Osteoblast (primary cell): ENCODE measurements around the gene TEX2. TPM values are rescaled to one million over a fixed set of nuclear protein-coding genes. Genes with fewer than 3 reads are reported as not detected.

Experiments
- DNase-seq: peaks from one replicate; pipeline ENCODE4 v3.0.0; 2011; ENCODE audit warnings: low spot score, mixed read lengths; ENCODE audit not compliant: insufficient read length; ENCODE audit errors: missing footprints
- H2AFZ ChIP-seq: 2 replicates; pipeline ENCODE4 v1.6.0; 2011; ENCODE audit warnings: mild to moderate bottlenecking, low read length
- H3K27ac ChIP-seq: 2 replicates; pipeline ENCODE4 v1.5.1; 2011; ENCODE audit warnings: mild to moderate bottlenecking, low read depth, low read length, moderate library complexity
- H3K27me3 ChIP-seq: 2 replicates; pipeline ENCODE4 v1.6.0; 2012; ENCODE audit warnings: mild to moderate bottlenecking, control low read depth, inconsistent platforms, low read length, moderate library complexity; ENCODE audit not compliant: insufficient read depth
- H3K36me3 ChIP-seq: 2 replicates; pipeline ENCODE4 v1.5.1; 2011; ENCODE audit warnings: mild to moderate bottlenecking, low read length, control low read depth, moderate library complexity; ENCODE audit not compliant: insufficient read depth
- H3K4me1 ChIP-seq: 2 replicates; pipeline ENCODE4 v1.5.1; 2011; ENCODE audit warnings: mild to moderate bottlenecking, low read length, control low read depth, moderate library complexity; ENCODE audit not compliant: insufficient read depth
- H3K4me2 ChIP-seq: 2 replicates; pipeline ENCODE4 v1.6.0; 2011; ENCODE audit warnings: mild to moderate bottlenecking, low read length; ENCODE audit not compliant: insufficient read depth
- H3K4me3 ChIP-seq: fragments of 200-600 bp; sonication (generic); 3 replicates; pipeline ENCODE4 v1.5.1; 2012; ENCODE audit warnings: mild to moderate bottlenecking, low read length, inconsistent platforms; ENCODE audit not compliant: insufficient read depth
- H3K79me2 ChIP-seq: 2 replicates; pipeline ENCODE4 v1.6.0; 2012; ENCODE audit warnings: mild to moderate bottlenecking, low read length, control low read depth, inconsistent platforms; ENCODE audit not compliant: insufficient read depth
- H3K9me3 ChIP-seq: 2 replicates; pipeline ENCODE4 v1.5.1; 2011; ENCODE audit warnings: low read depth, low read length, control low read depth
- H4K20me1 ChIP-seq: 2 replicates; pipeline ENCODE4 v1.6.0; 2012; ENCODE audit warnings: mild to moderate bottlenecking, low read length, control low read depth; ENCODE audit not compliant: insufficient read depth
- total RNA-seq: library from RNA; depleted of rRNA; stranded (reverse); fragments of >200 nt; gene quantifications from 2 replicates; pipeline ENCODE4 v1.2.3, GENCODE V29; 2012
- TF ChIP-seq, protein P1 (sequence below): IDR thresholded peaks from 2 replicates; pipeline ENCODE4 v1.5.1; 2011; ENCODE audit warnings: mild to moderate bottlenecking, low read depth, low read length, moderate library complexity; ENCODE audit errors: extremely low read depth

The TEX2 gene
- total RNA-seq, 1 donor, result 17.7 TPM

DNA sequence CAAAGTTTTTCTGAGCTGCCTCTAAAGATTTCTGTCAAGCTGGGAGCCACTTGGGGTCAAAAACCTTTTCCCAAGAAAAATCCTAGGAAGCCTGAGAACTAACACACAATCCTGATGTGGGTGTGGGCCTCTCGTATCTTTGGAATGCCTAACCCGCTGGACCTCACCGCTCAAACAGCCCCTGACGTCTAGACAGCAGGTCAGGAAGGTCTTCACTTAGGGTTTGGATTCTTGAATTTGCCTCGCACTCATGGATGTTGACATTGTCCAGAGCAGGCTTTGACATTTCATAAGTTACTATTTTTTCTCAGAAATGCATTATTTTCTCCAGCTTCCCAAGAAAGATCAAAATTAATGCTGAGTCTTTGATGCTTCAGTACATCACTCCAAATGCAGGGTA, 18.9 kb downstream of the TEX2 start:
- DNase-seq, result no peak
- Histone ChIP-seq H3K79me2 (peaks cover 44% of the 10 kb centered on the region), H3K9me3 (no peaks in the 10 kb centered on the region), H3K27ac (no peak overlapping the region), H3K4me1 (peaks cover 20% of the 10 kb centered on the region), H3K36me3 (no peaks in the 10 kb centered on the region), H2AFZ (no peak overlapping the region), H3K4me3 (no peak overlapping the region), H4K20me1 (peaks cover 15% of the 10 kb centered on the region), H3K4me2 (no peak overlapping the region), H3K27me3 (no peaks in the 10 kb centered on the region)
- TF ChIP-seq, protein P1, sequence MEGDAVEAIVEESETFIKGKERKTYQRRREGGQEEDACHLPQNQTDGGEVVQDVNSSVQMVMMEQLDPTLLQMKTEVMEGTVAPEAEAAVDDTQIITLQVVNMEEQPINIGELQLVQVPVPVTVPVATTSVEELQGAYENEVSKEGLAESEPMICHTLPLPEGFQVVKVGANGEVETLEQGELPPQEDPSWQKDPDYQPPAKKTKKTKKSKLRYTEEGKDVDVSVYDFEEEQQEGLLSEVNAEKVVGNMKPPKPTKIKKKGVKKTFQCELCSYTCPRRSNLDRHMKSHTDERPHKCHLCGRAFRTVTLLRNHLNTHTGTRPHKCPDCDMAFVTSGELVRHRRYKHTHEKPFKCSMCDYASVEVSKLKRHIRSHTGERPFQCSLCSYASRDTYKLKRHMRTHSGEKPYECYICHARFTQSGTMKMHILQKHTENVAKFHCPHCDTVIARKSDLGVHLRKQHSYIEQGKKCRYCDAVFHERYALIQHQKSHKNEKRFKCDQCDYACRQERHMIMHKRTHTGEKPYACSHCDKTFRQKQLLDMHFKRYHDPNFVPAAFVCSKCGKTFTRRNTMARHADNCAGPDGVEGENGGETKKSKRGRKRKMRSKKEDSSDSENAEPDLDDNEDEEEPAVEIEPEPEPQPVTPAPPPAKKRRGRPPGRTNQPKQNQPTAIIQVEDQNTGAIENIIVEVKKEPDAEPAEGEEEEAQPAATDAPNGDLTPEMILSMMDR, result no peak

DNA sequence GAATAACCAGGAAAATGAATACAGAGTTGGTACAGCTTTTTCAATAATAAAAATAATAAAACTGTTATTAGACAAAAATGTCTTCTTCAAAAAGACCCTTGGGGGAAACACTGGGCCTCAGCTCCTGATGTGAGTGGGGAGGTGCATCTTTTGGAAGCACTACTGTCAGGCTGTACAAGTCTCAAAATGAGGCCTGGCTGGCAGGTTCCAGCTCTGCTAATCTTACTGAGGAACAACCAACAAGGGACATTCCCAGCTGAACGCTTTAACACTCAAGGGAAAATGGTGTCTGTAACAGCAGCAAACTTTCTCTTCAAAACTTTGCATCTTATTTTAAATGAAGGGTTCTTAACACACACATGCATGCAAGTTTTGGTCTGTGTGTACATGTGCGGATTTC, 19.7 kb downstream of the TEX2 start:
- no peak overlapping the region for H3K27ac ChIP-seq
- DNase-seq, result no peak
- TF ChIP-seq, protein P1, result no peak
- no peaks in the 10 kb centered on the region for H3K27me3 ChIP-seq
- H3K36me3 ChIP-seq, result no peaks in the 10 kb centered on the region
- no peak overlapping the region for H3K4me2 ChIP-seq
- H2AFZ ChIP-seq, result no peak overlapping the region
- no peaks in the 10 kb centered on the region for H3K9me3 ChIP-seq
- peaks cover 15% of the 10 kb centered on the region for H4K20me1 ChIP-seq
- H3K79me2 ChIP-seq, result peaks cover 45% of the 10 kb centered on the region
- H3K4me1 ChIP-seq, result peaks cover 20% of the 10 kb centered on the region
- H3K4me3 ChIP-seq, result no peak overlapping the region

DNA sequence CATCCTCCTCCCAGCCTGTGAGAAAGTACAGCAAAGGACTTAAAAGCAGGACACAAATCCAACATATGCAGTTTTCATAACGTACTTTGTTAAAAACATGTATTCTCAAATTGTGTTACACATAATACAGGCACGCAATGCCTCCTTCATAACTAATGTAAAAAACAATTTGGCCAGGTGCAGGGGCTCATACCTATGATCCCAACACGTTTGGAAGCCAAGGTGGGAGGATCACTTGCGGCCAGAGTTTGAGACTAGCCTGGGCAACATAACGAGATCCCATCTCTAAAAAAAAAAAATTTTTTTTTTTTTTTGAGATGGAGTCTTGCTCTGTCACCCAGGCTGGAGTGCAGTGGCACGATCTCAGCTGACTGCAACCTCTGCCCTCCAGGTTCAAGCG, 20.4 kb downstream of the TEX2 start:
- Histone ChIP-seq H3K4me2 (no peak overlapping the region), H3K79me2 (peaks cover 44% of the 10 kb centered on the region), H3K9me3 (no peaks in the 10 kb centered on the region), H3K36me3 (no peaks in the 10 kb centered on the region), H2AFZ (no peak overlapping the region), H3K4me3 (no peak overlapping the region), H3K27ac (no peak overlapping the region), H3K4me1 (peaks cover 20% of the 10 kb centered on the region), H4K20me1 (peaks cover 15% of the 10 kb centered on the region), H3K27me3 (no peaks in the 10 kb centered on the region)
- TF ChIP-seq, protein P1, result no peak
- no peak for DNase-seq

DNA sequence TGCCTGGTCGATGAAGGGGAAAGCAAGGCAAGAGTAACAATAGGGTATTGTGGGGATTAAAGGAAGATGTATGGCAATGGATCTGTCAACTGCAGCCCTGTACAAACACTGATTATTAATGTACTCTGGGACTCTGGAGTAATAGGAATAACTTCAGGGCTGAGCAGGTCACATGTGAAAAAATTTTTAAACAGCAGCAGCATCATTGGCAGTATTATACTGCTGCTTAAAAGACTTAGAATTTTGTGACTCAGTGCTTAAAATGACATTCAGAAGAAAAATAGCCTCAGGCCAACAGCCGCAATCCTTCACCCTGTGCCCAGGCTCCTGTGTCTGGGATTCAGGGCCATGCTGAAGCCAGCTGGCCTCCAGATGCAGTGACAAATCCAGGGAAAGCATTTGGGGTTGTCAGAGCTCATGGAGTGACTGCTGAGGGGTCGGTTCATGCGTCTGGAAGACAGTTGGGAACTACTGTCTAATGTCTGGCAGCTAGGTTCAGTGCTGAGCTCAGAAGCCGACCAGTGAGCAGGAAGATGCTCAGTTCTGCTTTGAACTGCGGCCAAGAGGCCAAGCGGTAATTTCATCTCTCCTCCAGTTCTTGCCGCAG, 22.2 kb downstream of the TEX2 start:
- Histone ChIP-seq H3K27ac (peak overlapping the region; percentile 76), H3K36me3 (no peaks in the 10 kb centered on the region), H4K20me1 (peaks cover 10% of the 10 kb centered on the region), H3K27me3 (no peaks in the 10 kb centered on the region), H2AFZ (peak overlapping the region; percentile 66), H3K4me2 (peak overlapping the region; percentile 66), H3K9me3 (no peaks in the 10 kb centered on the region), H3K4me1 (peaks cover 20% of the 10 kb centered on the region), H3K79me2 (peaks cover 47% of the 10 kb centered on the region), H3K4me3 (no peak overlapping the region)
- TF ChIP-seq, protein P1, result peak; percentile 4
- no peak for DNase-seq
